Muscle of arm (tissue), 12 donors: ENCODE results near the gene LAMA1. TPM values are rescaled to one million over a fixed set of nuclear protein-coding genes. Genes with fewer than 3 reads are reported as not detected.
A peak's percentile ranks its signal among the peaks of the same experiment; 100 is the strongest.

Experiments
- DNase-seq: peaks from one replicate; pipeline ENCODE4 v3.0.0-alpha.2; 2013
- polyA plus RNA-seq, 12 donors: library from polyadenylated mRNA; unstranded; fragments of 120-200 nt; gene quantifications; one replicate each; pipeline ENCODE4 v1.2.1, GENCODE V29; 2013; ENCODE audit not compliant: insufficient read length in 12 of 12

The LAMA1 gene
- polyA plus RNA-seq, 12 donors: 1.7 to 5.4 (median 3.9) TPM; not detected in 1

DNA sequence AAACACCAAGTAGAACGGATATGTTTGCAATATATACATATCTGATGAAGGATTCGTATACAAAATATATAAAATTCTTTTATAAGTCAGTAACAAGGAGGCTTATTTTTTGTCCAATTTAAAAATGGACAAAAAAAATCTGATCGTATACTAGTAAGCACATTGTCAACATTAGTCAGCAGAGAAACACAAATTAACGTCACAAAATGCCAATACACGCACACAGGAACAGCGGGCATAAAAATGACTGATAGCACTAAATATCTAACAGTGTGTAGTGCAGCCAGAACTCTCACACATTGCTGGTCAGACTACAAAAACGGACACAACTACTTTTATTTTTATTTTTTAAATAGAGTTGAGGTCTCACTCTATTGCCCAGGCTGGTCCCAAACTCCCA is 69.5 kb downstream of the LAMA1 start:
- DNase-seq: no peak

DNA sequence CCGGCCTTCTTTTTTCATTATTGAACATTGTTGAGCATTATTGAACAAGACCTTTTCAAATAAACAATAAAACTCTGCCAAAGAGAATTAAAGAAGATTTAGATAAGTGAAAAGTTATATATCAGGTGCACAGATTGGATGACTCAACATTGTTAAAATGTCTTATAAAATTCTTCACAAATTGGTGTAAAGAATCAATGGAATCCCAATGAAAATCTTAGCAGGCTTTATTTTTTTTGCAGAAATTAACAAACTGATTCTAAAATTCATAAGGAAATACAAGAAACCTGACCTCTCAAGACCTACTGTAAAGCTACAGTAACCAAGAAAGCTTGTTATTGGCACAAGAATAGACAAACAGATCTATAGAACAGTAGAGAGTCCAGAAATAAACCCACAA is 70.3 kb downstream of the LAMA1 start:
- DNase-seq: no peak

DNA sequence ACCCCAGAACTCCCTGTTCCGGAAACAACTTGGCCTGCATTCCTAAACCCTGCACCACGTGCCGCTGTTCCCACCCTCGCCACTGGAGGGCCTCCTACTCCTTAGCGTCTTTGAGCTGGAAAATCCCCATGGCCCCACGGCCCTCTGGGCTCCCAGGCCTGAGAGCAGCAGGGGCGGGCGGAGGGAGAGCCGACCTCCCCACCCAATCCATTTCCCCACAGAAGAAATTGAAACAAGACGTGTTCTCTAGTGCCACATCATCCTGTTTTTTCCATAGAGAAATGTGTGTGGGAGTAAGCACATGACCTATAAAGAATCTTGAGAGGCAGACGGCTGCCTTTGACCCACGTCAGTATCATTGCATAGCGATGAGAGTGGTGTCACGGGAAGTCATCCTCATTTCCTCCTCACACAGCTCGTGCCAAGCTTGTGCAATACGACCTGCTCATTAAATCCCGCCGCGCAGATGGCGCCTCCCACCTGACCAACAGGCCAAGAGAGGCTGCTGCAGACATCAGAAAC is 79.2 kb downstream of the LAMA1 start:
- peak; percentile 82 for DNase-seq

DNA sequence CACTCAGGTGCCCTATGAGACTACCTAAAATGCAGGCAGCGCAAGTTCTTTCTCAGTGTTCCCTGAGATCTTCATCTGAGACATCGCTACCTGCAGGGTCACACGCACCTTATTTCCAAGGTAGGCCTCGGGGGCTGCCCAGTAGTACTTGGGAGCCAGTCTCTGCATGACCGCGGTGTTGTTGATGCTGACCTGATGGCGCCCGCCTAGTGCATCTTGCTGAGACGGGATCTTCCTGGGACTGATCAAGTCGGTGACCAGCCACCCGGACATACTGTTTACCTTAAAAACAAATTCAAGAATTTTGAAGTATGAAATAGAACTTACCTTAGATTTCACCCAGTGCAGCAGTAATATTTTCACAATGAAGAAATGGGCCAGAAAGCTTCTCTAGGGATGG is 80.1 kb downstream of the LAMA1 start:
- DNase-seq: no peak

DNA sequence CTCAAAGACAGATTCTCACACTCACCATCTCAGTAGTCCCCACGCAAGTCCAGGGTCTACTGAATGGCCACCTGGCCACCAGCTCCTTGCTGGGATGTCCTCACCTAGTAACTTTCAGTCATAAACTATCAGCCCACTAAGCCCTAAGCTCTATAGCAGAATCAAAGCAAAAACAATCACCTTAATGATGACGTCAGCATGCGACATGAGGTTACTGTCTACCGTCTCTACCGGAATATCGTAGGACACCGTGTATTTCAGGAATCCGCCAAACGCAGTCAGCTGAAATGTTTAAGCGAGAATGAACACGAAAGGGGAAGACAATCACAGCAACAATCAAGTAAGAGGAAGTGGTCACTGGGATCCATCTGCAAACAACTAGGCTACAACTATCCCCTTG is 81.8 kb downstream of the LAMA1 start:
- no peak for DNase-seq

DNA sequence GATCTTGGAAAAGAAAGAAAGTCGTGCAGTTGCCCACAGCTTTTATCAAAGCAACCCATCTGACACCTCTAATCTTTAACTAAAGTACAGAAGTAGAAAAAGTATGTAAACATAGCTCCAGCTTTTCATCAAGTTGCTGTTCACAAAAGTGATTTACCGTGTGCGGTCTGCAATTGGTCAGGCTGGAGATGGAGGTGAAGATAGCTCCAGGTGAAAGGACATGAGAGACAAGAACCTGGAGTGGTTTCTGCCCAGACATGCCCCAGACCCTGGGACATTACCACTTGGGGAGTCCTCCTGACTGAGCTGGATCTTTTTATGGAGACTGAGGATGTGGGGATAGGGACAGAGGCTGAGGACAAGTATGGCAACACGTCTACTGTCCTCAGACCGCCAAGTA is 82.7 kb downstream of the LAMA1 start:
- DNase-seq: no peak

DNA sequence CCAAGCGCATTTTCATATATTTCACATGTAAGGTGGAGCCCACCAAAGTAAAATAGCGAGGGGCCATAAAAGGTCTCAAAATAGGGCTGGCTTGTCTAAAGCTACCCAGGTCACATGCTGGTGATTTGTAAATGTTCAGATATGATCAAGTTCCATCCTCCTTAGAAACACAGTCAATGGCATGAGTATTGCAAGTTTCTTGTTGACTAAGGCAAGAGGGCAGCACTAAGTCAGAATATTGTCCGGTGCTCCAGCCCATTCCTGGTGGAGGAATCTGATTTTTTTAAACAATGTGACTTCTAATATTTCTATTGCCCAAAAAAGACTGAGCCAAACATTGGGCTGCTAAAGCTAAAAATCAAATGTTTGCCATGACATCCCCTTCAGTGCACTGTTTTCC is 85.1 kb downstream of the LAMA1 start:
- no peak for DNase-seq

DNA sequence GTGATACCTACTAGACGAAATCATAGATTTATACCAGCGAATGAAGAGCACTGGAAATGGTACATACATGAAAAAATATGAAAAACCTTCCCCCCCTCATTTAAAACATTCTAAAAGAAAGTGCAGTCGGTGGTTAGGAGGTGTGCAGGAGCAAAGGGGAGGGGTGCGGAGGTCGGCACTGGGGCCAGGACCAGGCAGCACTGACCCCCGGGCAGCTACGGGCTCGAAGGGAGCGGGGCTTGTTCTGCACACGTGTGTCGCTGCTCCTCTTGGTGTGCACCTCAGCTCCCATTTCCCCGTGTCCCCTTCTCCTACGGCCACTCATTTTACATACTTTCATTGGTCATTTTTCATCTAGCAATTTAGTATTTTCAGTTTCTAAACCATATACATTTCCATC is 89.0 kb downstream of the LAMA1 start:
- no peak for DNase-seq

DNA sequence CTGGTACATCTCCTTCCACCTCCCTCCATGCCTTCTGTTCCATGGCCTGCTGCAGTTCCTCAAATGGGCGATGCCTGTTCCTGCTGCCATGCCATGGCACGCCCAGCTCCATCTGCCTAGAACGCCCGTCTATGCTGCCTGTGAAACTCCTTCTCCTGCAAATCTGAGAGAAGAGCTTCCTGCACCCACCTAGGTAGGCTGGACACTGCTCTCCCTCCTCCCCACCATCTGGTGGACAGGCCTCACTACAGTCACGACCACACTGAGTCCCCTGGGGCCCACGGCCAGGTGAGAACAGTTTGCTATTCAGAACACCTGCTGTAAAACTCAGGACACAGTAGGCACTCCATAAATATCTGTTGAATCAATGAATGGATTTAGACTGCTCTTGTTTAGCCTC is 92.4 kb downstream of the LAMA1 start:
- no peak for DNase-seq

DNA sequence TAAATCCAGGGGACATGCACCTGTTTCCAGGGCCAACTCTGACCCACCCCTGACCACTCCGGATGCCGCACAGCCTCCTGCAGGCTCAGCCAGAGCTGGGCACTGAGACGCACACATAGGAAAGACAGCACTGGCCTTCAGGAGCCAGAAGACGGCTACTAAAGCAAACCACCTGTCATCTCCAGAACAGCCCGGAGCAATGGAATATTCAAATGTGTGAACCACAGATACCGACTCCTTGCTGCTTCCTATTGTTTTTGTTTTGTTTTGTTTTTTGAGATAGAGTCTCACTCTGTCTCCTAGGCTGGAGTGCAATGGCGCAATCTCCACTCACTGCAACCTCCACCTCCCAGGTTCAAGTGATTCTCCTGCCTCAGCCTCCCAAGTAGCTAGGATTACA is 94.0 kb downstream of the LAMA1 start:
- no peak for DNase-seq

DNA sequence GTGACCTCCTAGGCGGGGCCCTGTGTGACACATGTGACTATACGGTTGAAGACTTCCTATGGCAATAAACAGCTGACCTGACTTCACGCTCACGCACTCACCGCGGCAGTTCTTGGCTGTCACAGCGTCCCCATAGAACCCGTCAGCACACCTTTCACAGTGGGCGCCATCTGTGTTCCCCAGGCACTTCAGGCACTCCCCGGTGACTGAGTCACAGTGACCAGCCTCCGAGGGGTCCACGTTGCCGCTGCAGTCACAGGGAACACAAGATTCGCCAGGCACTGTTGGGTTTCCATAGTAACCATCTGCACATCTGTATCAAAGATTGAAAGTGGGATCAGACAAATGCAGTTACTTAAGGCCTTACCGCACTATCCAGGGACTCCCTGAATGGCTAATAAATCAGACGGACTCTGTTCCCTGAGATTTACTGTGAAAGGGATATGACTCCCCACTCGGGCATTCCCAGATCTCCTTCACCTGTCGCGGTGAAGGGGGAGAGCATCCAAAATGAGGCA is 94.5 kb downstream of the LAMA1 start:
- no peak for DNase-seq

DNA sequence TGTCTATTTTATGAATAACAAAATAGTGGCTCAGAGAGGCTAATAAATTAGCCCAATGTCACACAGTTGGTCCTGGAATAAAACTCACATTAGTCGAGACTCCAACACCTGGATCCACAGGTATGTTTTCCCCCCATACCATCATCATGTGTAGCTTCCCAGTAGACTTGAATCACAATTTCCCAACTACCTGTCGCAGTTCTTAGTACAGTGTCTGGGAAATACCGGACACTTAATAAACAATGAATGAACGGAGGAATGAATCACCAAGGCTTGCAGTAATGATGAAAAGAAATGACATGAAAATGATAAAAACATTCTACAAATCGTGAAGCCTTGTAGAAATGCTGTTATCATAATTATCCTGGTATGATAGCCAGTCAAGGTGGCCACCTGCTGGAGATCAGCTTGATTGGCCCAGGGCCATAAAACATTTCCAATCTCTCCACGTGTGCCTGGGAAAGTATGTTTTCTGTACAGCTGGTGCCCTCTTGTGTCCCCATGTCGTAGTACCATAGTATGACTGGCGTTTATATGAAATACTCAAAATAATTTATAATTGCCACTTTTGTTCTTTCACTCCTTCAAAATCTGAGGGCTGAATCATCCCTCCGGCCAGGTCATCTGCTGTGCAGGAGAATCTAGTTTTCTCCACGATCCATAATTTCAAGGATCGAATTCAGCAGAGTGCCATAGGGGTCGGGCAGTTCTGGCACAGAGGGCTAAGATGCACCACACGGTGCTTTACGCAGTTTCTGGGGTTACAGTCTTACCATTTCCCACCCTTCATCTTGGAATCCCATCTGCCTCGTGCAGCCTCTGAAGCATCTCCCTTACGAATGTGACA is 95.4 kb downstream of the LAMA1 start:
- DNase-seq: peak; percentile 27

DNA sequence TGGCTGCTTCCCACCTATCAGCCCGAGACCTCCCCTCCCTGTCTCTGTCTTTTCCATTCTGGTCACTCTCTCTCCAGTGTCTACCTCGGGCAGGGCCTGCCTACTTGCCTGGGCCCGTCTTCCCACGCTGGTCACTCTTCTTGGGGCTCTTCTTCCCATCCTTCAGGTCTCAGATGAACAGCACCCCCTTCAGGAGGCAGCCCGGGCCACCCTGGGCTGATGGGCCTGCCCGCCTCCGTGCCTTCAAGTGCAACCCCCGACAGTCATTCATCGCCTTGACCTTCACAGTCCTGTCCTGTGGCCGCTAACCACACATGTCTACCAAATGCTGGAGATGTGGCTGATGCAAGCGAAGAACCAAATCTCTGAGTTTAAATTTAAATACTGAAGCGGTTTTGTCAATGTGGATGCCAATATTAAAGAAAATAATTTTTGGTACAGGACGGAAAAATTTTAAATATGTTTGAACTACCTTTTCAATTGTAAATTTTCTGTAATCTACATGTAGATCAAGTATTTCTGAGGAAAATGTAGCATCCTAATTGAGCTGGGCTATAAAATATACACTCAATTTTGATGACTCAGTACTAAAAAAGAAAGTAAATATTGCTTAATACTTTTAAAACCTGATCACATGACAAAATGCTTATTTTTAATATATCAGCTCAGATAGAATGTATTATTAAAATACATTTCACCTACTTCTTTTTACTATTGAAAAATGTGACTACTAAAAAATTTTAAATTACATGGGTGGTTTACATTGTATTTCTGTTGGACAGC is 96.4 kb downstream of the LAMA1 start:
- DNase-seq: no peak

DNA sequence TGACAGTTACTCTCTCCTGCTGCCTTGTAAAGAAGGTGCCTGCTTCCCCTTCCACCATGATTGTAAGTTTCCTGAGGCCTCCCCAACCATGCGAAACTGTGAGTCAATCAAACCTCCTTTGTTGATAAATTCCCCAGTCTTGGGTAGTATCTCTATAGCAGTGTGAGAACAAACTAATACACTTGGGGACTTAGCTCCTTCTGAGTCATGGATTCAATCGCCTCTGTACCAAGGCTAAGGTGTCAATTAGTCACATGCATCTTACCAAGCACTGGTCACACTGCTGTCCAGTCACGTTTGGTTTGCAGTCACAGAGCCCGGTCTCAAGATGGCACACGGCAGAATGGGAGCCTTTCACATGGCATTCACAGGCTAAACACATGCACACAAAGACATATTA is 100.6 kb downstream of the LAMA1 start:
- no peak for DNase-seq

DNA sequence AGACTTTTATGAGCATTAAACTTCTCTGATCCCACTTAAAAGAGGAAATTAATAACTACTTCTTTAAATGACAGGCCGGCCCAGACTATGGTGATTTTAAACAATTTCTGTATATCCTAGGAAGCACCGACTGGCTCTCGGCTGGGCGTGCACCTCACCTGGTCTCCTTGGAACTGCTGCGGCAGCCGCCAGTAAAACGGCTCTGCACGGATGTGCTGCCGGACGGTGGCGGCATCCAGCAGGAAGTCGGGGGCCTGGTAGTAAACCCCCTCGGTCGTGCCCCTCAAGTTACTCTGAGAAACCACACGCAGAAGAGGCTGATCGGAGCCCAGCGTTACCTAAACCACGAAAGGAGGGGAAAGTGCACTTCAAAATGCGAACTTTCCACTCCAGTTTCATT is 106.5 kb downstream of the LAMA1 start:
- no peak for DNase-seq

DNA sequence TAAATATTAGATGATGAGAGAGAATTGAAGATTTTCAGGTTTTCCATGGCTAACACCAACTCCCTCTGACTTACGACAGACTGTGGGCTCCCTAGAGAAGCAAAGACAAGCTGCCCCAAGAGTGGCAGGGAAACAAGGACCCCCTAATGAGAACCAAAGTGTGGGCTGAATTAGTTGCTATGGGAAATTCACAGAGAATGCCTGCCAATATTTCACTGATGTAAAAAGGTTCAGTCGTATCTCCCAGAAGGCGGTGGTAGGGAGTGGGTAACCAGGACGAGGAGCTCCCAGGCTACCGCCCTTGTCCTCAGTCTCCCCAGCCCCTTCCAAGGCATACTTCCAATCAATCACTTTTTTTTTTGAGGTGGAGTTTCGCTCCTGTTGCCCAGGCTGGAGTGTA is 113.6 kb downstream of the LAMA1 start:
- no peak for DNase-seq

DNA sequence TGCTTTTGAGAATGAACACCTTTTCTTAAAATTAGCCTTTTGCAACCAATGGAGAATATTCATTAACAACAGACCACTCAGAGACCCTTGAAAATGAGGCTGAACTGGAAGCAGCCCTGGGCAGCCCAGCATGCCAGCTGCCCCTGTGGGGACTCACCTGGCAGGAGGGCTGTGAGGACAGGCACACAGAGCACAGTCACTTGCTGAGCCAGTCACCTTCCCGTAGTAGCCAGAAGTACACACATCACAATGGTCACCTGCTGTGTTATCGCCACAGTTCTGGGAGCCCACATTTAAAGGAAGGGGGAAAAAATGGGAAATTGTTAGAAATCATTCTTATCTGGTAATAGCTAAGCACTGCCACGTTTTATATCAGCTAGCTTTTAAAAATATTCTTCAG is 115.5 kb downstream of the LAMA1 start:
- no peak for DNase-seq

DNA sequence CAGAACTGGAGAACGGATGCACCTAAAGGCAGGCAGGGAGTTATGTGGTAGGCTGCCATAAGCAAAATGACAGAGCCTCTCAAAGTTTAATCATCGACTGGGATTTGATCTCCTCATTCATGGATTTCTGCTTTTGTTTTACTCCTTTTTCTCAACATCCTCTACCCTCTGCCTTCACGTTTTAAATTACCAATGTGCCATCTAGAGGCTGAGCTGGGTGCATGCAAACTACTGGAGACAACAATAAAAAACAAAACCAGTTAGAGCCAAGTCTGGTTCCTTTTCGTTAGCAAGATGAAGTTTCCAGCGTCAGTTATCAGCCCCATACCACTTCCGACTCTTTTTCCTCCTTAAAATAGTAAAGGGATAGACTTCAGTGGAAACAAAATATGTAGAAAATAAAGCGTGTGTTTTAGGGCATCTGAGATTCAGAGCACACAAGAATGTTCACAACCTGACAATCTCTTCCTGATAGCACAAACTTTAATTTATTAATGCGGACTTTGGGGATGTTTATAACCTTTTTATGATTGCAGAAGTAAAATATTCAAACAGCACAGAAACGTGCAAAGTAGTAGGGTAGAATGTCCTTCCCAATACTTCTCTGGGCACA is 117.0 kb downstream of the LAMA1 start:
- DNase-seq: peak; percentile 16

DNA sequence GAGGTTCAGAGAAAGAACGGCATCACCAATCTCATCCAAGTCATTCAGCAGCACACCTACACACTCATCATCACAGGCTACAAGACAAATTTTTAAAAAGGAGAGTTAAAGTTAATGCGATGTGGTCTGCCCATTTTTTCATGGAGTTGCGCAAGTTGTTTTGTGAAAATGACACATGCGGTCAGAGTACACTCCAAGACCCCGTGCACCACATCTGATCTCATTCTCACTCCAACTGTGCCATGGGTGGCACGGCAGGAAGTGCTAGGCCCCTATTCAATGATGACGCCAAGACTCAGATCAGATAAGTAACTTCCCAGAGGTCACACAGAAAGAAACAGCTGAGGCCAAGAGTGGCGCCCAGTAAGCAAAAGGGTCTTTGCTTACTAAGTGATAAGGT is 119.8 kb downstream of the LAMA1 start:
- no peak for DNase-seq

DNA sequence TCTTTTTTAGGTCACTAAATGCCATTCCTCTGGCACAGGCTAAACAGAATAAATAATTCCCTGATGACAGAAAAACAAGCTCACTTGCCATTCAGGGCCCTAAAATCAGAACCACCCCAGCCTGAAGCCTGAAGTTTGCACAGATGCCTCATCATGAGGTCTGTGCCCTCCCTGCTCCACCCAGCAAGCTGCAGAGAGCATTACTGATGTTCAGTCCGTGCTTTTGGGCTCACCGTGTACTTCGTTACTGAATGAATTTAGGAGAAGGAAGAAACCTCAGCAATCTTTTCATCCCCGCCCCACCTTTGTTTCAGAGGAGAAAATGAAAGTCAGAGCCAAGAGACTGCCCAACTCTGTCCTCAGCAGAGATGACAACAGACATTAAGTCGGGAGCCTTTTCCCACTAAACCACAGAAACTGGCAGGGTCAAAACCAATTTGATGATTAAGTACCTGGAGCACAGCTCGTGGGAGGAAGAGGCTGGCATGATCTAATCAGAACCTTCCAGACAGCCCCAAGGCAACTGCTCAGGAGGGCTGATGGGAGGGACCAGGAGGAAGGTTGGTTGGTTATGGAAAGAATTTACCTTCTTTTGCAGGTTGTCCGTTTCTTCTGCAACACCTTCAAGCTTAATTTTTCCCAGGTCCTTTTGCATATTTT is 122.7 kb downstream of the LAMA1 start:
- no peak for DNase-seq

DNA sequence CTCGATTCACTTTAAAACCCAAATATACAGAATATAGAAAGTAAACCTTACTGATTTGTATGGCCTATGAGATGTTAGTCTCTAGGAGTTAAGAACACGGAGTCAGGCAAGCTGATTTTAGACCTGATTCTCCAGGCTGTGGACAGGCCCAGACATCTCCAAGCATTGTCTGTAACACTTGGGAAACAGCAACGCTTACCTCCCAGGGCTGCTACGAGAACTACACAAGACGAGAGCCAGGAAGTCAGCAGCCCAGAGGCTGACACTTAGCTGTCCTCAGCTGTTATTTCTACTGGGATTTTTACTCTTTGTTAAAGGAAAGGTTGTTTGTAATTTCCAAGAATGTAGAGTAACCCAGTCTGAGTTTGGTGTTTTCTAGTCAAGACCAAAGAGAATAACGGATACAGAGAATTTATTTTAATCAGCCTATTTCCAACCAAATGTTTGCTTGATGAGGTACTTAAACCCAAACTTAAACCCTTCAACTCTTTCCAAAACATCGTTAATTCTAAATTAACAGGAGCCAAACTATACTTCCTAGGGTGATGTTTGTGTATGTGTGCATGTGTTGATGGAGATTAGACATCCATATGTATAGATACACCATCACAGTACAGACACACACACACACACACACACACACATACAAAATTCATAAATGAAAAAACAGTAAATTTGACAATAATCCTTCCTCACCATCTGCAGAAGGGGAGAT is 123.4 kb downstream of the LAMA1 start:
- no peak for DNase-seq
